Mammary epithelial cell (primary cell): ENCODE results near the gene FBXL7.

Experiments
- CTCF ChIP-seq, 2 donors: IDR thresholded peaks in 1 of 2; conservative IDR thresholded peaks in 1 of 2; 2 replicates each; pipeline ENCODE4 v1.5.1; 2011 to 2012; ENCODE audit warnings: inconsistent platforms in 2 of 2, low read length in 2 of 2, mild to moderate bottlenecking in 2 of 2, control low read depth in 1 of 2, low read depth in 1 of 2; ENCODE audit not compliant: insufficient read depth in 1 of 2; ENCODE audit errors: extremely low read depth in 1 of 2
- EZH2 ChIP-seq: IDR thresholded peaks from 2 replicates; pipeline ENCODE4 v1.6.1; 2012; ENCODE audit warnings: low read length, inconsistent platforms, borderline replicate concordance

GRCh38 chr5:15690611-15691010, 190.6 kb downstream of the FBXL7 start:
- TF ChIP-seq CTCF (conservative IDR thresholded peaks at IDR 0.05 in 1 of 2, IDR thresholded peaks at IDR 0.05 in 1 of 2; ENCODE audit: extremely low read depth in 1 of 2, insufficient read depth in 1 of 2, low read depth in 1 of 2, low read length in 2 of 2) (no peak), EZH2 (no peak)
